Measurements from ENCODE around the gene INHBA. TPM values are rescaled to one million over a fixed set of nuclear protein-coding genes. Genes with fewer than 3 reads are reported as not detected.

Gene INHBA
- total and polyA plus RNA-seq, 2 donors (not counting 1 experiment from before 2014, with no cell fraction given): 15.0 to 108 TPM

DNA sequence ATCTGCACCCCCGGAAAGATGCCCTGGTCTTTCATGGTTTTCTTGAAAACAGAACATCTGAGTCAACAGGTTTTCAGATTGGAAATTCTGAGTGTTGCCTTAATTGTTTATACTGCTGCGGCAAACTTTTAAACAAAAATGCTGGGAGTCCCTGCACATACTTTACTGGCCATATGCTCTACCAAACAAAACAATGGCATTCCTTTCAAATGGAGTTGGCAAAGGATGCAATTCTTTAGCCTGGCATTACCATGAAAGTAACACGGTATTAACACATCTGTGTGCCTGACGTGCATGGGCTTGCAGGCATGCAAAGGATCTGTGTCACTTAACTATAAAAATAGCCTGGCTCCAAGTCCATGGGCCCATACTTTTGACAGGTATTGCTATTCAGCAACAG is 4.2 kb downstream of the INHBA start:
- Histone ChIP-seq H3K4me2 (ENCODE audit: extremely low read depth, insufficient read depth, low read length) (peak overlapping the region; percentile 85), H3K27me3 (ENCODE audit: control insufficient read depth, insufficient read depth, low read length) (no peaks in the 10 kb centered on the region), H3K4me3 (replicated peaks in 1 of 4; ENCODE audit: control extremely low read depth in 1 of 4, insufficient read depth in 1 of 4, low read depth in 3 of 4, low read length in 4 of 4) (peak overlapping the region; percentile 81 to 88 (median 86)), H3K79me2 (ENCODE audit: control insufficient read depth, insufficient read depth, low read length) (peaks cover 95% of the 10 kb centered on the region), H4K20me1 (ENCODE audit: control insufficient read depth, extremely low read depth, insufficient read depth, low read length) (no peaks in the 10 kb centered on the region), H3K4me1 (ENCODE audit: control insufficient read depth, extremely low read depth, insufficient read depth, low read length) (peaks cover 10% of the 10 kb centered on the region), H3K36me3 (ENCODE audit: control insufficient read depth, insufficient read depth, low read length) (peaks cover 2% of the 10 kb centered on the region), H3K9ac (ENCODE audit: insufficient read depth, low read length) (peak overlapping the region; percentile 82), H2AFZ (ENCODE audit: low read length) (no peak overlapping the region), H3K27ac (ENCODE audit: insufficient read depth, low read length) (peak overlapping the region; percentile 88), H3K9me3 (ENCODE audit: control insufficient read depth, insufficient read depth, low read depth, low read length) (no peaks in the 10 kb centered on the region)
- DNase-seq (ENCODE audit: low read depth in 2 of 2): peak; percentile 68 to 81
- TF ChIP-seq EZH2 (IDR thresholded peaks at IDR 0.05; ENCODE audit: low read length, missing control alignments): no peak
- TF ChIP-seq, protein P1, sequence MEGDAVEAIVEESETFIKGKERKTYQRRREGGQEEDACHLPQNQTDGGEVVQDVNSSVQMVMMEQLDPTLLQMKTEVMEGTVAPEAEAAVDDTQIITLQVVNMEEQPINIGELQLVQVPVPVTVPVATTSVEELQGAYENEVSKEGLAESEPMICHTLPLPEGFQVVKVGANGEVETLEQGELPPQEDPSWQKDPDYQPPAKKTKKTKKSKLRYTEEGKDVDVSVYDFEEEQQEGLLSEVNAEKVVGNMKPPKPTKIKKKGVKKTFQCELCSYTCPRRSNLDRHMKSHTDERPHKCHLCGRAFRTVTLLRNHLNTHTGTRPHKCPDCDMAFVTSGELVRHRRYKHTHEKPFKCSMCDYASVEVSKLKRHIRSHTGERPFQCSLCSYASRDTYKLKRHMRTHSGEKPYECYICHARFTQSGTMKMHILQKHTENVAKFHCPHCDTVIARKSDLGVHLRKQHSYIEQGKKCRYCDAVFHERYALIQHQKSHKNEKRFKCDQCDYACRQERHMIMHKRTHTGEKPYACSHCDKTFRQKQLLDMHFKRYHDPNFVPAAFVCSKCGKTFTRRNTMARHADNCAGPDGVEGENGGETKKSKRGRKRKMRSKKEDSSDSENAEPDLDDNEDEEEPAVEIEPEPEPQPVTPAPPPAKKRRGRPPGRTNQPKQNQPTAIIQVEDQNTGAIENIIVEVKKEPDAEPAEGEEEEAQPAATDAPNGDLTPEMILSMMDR (conservative IDR thresholded peaks at IDR 0.05 in 1 of 2, IDR thresholded peaks at IDR 0.05 in 1 of 2; ENCODE audit: low read depth in 1 of 2, low read length in 2 of 2): no peak

DNA sequence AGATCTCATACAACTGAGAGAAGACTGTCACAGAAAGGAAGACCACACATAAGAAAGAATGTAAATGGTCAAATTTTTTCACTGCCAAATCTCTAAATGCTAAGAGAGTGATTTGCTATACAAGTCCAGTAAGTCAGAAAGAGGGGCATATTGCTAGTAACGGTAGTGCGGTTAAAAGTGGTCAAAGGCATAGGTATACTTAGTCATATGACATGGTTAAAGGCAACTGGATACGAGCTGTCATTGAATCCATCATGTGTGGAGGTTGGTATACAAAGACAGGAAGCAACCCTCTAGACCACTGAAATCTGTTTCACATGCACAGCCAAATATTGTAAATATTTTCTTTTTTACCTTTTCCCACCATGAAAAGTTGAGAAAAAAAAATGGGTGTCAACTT is 4.8 kb downstream of the INHBA start:
- H3K9me3 ChIP-seq (ENCODE audit: control insufficient read depth, insufficient read depth, low read depth, low read length): no peaks in the 10 kb centered on the region
- H3K4me2 ChIP-seq (ENCODE audit: extremely low read depth, insufficient read depth, low read length): peak overlapping the region; percentile 85
- no peak for DNase-seq (ENCODE audit: low read depth in 2 of 2)
- TF ChIP-seq EZH2 (IDR thresholded peaks at IDR 0.05; ENCODE audit: low read length, missing control alignments): no peak
- TF ChIP-seq, protein P1 (conservative IDR thresholded peaks at IDR 0.05 in 1 of 2, IDR thresholded peaks at IDR 0.05 in 1 of 2; ENCODE audit: low read depth in 1 of 2, low read length in 2 of 2): no peak
- peak overlapping the region; percentile 81 to 88 (median 86) for H3K4me3 ChIP-seq (replicated peaks in 1 of 4; ENCODE audit: control extremely low read depth in 1 of 4, insufficient read depth in 1 of 4, low read depth in 3 of 4, low read length in 4 of 4)
- H2AFZ ChIP-seq (ENCODE audit: low read length): no peak overlapping the region
- no peaks in the 10 kb centered on the region for H3K27me3 ChIP-seq (ENCODE audit: control insufficient read depth, insufficient read depth, low read length)
- H4K20me1 ChIP-seq (ENCODE audit: control insufficient read depth, extremely low read depth, insufficient read depth, low read length): no peaks in the 10 kb centered on the region
- H3K4me1 ChIP-seq (ENCODE audit: control insufficient read depth, extremely low read depth, insufficient read depth, low read length): peaks cover 16% of the 10 kb centered on the region
- peak overlapping the region; percentile 88 for H3K27ac ChIP-seq (ENCODE audit: insufficient read depth, low read length)
- peak overlapping the region; percentile 50 for H3K9ac ChIP-seq (ENCODE audit: insufficient read depth, low read length)
- peaks cover 98% of the 10 kb centered on the region for H3K79me2 ChIP-seq (ENCODE audit: control insufficient read depth, insufficient read depth, low read length)
- peaks cover 6% of the 10 kb centered on the region for H3K36me3 ChIP-seq (ENCODE audit: control insufficient read depth, insufficient read depth, low read length)

DNA sequence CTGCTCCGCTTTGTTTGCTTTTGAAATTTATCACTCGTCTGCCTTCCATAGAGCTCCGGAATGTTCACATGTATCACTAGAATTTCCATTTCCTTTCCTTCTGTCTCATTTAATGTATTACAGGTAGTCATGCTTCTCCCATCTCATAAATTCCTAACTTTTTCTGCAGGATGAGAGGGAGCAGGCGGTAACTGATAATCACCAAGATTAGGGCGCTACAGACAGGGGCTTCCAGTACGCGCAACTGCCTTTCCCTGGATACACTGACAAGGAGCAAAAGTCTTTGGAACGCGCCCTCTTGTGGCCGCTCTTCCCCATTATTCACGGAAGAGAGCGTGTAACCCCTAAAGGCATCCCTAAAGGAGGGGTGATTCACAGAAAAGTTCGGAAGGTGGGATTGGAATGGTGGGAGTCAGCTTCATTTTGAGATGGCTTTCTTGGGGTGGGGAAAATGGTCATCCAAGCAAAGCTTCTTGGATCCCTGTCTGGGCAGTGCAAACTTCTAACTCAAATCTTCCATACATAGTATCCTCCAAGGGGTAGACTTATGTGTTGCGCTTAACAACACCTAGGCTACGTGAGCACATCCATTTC is 6.5 kb downstream of the INHBA start:
- Histone ChIP-seq H3K4me2 (ENCODE audit: extremely low read depth, insufficient read depth, low read length) (peak overlapping the region; percentile 85), H4K20me1 (ENCODE audit: control insufficient read depth, extremely low read depth, insufficient read depth, low read length) (no peaks in the 10 kb centered on the region), H3K79me2 (ENCODE audit: control insufficient read depth, insufficient read depth, low read length) (peaks cover 100% of the 10 kb centered on the region), H2AFZ (ENCODE audit: low read length) (no peak overlapping the region), H3K36me3 (ENCODE audit: control insufficient read depth, insufficient read depth, low read length) (peaks cover 9% of the 10 kb centered on the region), H3K4me3 (replicated peaks in 1 of 4; ENCODE audit: control extremely low read depth in 1 of 4, insufficient read depth in 1 of 4, low read depth in 3 of 4, low read length in 4 of 4) (peak overlapping the region; percentile 81 to 88 (median 86)), H3K9ac (ENCODE audit: insufficient read depth, low read length) (peak overlapping the region; percentile 39), H3K27me3 (ENCODE audit: control insufficient read depth, insufficient read depth, low read length) (no peaks in the 10 kb centered on the region), H3K9me3 (ENCODE audit: control insufficient read depth, insufficient read depth, low read depth, low read length) (no peaks in the 10 kb centered on the region), H3K4me1 (ENCODE audit: control insufficient read depth, extremely low read depth, insufficient read depth, low read length) (peaks cover 22% of the 10 kb centered on the region), H3K27ac (ENCODE audit: insufficient read depth, low read length) (peak overlapping the region; percentile 78)
- TF ChIP-seq, protein P1 (conservative IDR thresholded peaks at IDR 0.05 in 1 of 2, IDR thresholded peaks at IDR 0.05 in 1 of 2; ENCODE audit: low read depth in 1 of 2, low read length in 2 of 2): peak; percentile 75 to 80
- no peak for TF ChIP-seq EZH2 (IDR thresholded peaks at IDR 0.05; ENCODE audit: low read length, missing control alignments)
- DNase-seq (ENCODE audit: low read depth in 2 of 2): peak; percentile 90 to 91
